Uterus (tissue), 2 donors: ENCODE data around the gene SLC8B1.

Source experiments
- POLR2A ChIP-seq, 2 donors: fragments of 450-650 bp; IDR thresholded peaks; one replicate each; pipeline ENCODE4 v1.6.1; 2016; ENCODE audit warnings: antibody characterized with exemption in 2 of 2, mild to moderate bottlenecking in 1 of 2, moderate library complexity in 1 of 2
- TF ChIP-seq, protein P1 (sequence below), 4 experiments: fragments of 200-600 bp in 2 of 4; fragments of 450-650 bp in 2 of 4; sonication (generic) in 2 of 4; IDR thresholded peaks; one replicate each; pipeline ENCODE4 v1.5.1; 2016 to 2019; ENCODE audit warnings: antibody characterized with exemption in 4 of 4, mild to moderate bottlenecking in 2 of 4, moderate library complexity in 1 of 4

- no peak for TF ChIP-seq POLR2A (IDR thresholded peaks at IDR 0.05)
- TF ChIP-seq, protein P1, sequence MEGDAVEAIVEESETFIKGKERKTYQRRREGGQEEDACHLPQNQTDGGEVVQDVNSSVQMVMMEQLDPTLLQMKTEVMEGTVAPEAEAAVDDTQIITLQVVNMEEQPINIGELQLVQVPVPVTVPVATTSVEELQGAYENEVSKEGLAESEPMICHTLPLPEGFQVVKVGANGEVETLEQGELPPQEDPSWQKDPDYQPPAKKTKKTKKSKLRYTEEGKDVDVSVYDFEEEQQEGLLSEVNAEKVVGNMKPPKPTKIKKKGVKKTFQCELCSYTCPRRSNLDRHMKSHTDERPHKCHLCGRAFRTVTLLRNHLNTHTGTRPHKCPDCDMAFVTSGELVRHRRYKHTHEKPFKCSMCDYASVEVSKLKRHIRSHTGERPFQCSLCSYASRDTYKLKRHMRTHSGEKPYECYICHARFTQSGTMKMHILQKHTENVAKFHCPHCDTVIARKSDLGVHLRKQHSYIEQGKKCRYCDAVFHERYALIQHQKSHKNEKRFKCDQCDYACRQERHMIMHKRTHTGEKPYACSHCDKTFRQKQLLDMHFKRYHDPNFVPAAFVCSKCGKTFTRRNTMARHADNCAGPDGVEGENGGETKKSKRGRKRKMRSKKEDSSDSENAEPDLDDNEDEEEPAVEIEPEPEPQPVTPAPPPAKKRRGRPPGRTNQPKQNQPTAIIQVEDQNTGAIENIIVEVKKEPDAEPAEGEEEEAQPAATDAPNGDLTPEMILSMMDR (IDR thresholded peaks at IDR 0.05), result no peak
These were observed 41.8 kb downstream of the SLC8B1 start for GRCh38 chr12:113293100-113293499.
